CD4-positive, alpha-beta T cell treated with Interferon gamma for 1 hour (primary cell): Measurements from ENCODE around the gene ADAMTSL5.
A peak's percentile ranks its signal among the peaks of the same experiment; 100 is the strongest.

Experiments
- DNase-seq: peaks from one replicate; pipeline ENCODE4 v3.0.0-alpha.2; 2020

The ADAMTSL5 gene

GRCh38 chr19:1461862-1462261 is 51.0 kb downstream of the ADAMTSL5 start:
- no peak for DNase-seq

- DNase-seq: no peak
Observed at GRCh38 chr19:1460033-1460995, 52.5 kb downstream of the ADAMTSL5 start.

GRCh38 chr19:1459479-1459878 is 53.3 kb downstream of the ADAMTSL5 start:
- DNase-seq: no peak

GRCh38 chr19:1457892-1458291 is 54.9 kb downstream of the ADAMTSL5 start:
- no peak for DNase-seq

- DNase-seq: no peak
Observed at GRCh38 chr19:1457031-1457739, 55.6 kb downstream of the ADAMTSL5 start.

- no peak for DNase-seq
Observed at GRCh38 chr19:1456121-1456900, 56.5 kb downstream of the ADAMTSL5 start.

- DNase-seq: peak; percentile 64
Observed at GRCh38 chr19:1455336-1456120, 57.3 kb downstream of the ADAMTSL5 start.
